WI38 (cell line): Measurements from ENCODE around the gene SAC3D1.

Source experiments
- H3K4me3 ChIP-seq: 2 replicates; pipeline ENCODE4 v1.5.1; 2011; ENCODE audit warnings: low read depth, mild to moderate bottlenecking, control low read depth, low read length
- CTCF ChIP-seq: IDR thresholded peaks from 2 replicates; pipeline ENCODE4 v1.5.1; 2012; ENCODE audit warnings: low read depth, mild to moderate bottlenecking, control low read depth, low read length

The SAC3D1 gene

DNA sequence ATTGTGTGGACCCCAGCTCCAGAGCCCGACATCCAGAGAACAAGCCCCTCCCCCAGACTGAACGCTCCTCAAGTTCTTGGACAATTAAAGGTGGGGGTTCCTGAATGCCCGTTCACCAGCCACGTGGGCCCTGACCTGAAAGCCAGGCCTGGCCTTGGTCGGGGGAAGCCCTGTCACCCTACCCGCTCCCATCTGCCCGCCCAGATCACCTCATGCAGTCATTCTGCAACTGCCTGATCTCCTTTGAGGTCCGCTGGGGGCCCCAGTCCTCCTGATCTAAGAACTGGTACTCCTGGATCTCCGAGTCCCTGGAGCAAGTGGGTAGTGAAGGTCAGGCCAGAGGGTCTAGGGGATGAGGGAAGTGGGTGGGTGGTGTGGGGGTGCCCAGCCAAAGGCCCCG lies 26.4 kb downstream of the SAC3D1 start:
- TF ChIP-seq CTCF = no peak
- H3K4me3 ChIP-seq = no peak overlapping the region

GRCh38 chr11:65069217-65069616 lies 28.2 kb downstream of the SAC3D1 start:
- H3K4me3 ChIP-seq = no peak overlapping the region
- TF ChIP-seq CTCF = no peak

GRCh38 chr11:65071907-65072630 lies 31.1 kb downstream of the SAC3D1 start:
- TF ChIP-seq CTCF = no peak

GRCh38 chr11:65072631-65072966 lies 31.6 kb downstream of the SAC3D1 start:
- TF ChIP-seq CTCF = no peak
- H3K4me3 ChIP-seq = no peak overlapping the region

More at GRCh38 chr11:65071907-65072630, 31.1 kb downstream of the SAC3D1 start:
- H3K4me3 ChIP-seq = no peak overlapping the region

GRCh38 chr11:65077451-65077850 lies 36.4 kb downstream of the SAC3D1 start:
- no peak overlapping the region for H3K4me3 ChIP-seq
- no peak for TF ChIP-seq CTCF

GRCh38 chr11:65078151-65078550 lies 37.1 kb downstream of the SAC3D1 start:
- H3K4me3 ChIP-seq = no peak overlapping the region
- TF ChIP-seq CTCF = peak; percentile 48

- no peak overlapping the region for H3K4me3 ChIP-seq
- no peak for TF ChIP-seq CTCF
Measured at GRCh38 chr11:65078786-65079342, 37.9 kb downstream of the SAC3D1 start.
